ENCODE measurements around the gene AFF4. TPM values are rescaled to one million over a fixed set of nuclear protein-coding genes. Genes with fewer than 3 reads are reported as not detected.

Gene AFF4
- polyA plus RNA-seq, 1 of the 3 experiments (the other 2 are of a cell fraction) = 8.1 TPM

GRCh38 chr5:132832612-132833011 is 130.8 kb downstream of the AFF4 start:
- POLR2A ChIA-PET = interaction anchor here (0.6 kb wide), 1 partner anchor 130 kb away, joined by 4 read pairs; no protein-coding TSS in a partner anchor
- no peak overlapping the region for H3K4me2 ChIP-seq

More at GRCh38 chr5:132832612-132833011, 130.8 kb downstream of the AFF4 start:
- CTCF ChIA-PET = interaction anchor here (5.0 to 8.7 kb wide), 2 partner anchors 13 to 35 kb away, joined by 75 to 105 read pairs; partner anchors contain the start of genes GDF9 and UQCRQ
- Histone ChIP-seq H3K27me3 (ENCODE audit: insufficient read depth) (no peaks in the 10 kb centered on the region), H3K79me2 (ENCODE audit: insufficient read depth) (no peaks in the 10 kb centered on the region), H3K4me1 (ENCODE audit: control insufficient read depth in 1 of 2, insufficient read depth in 2 of 2, low read depth in 1 of 2, low read length in 1 of 2) (peaks cover 0 to 5% of the 10 kb centered on the region in 2 experiments; a peak in 1 of 4 replicates), H2AFZ (ENCODE audit: low read depth) (no peak overlapping the region), H3F3A (replicated peaks; ENCODE audit: insufficient read depth) (no peaks in the 10 kb centered on the region), H3K9me2 (no peaks in the 10 kb centered on the region), H4K20me1 (ENCODE audit: insufficient read depth) (no peaks in the 10 kb centered on the region), H3K9me3 (no peaks in the 10 kb centered on the region), H3K9ac (no peak overlapping the region), H3K27ac (ENCODE audit: low read depth in 2 of 2, low read length in 1 of 2) (no peak overlapping the region), H3K36me3 (replicated peaks in 1 of 2; ENCODE audit: control insufficient read depth in 1 of 2, insufficient read depth in 2 of 2, low read length in 1 of 2) (no peaks in the 10 kb centered on the region), H3K4me3 (ENCODE audit: low read depth in 2 of 2, low read length in 1 of 2) (no peak overlapping the region)
- WGBS (ENCODE audit: low lambda C conversion rate) = 85% methylated on average over 5 of the region's 5 CpGs
- DNase-seq = no peak
- no peak for TF ChIP-seq TAF1 (IDR thresholded peaks at IDR 0.05; ENCODE audit: borderline replicate concordance, low read depth, low read length)
- no peak for TF ChIP-seq EP300 (IDR thresholded peaks at IDR 0.05; ENCODE audit: borderline replicate concordance in 1 of 2, low read depth in 1 of 2, low read length in 1 of 2)
- TF ChIP-seq SMC3 (IDR thresholded peaks at IDR 0.05; ENCODE audit: low read depth, low read length) = no peak
- TF ChIP-seq EZH2phosphoT487 (IDR thresholded peaks at IDR 0.05; ENCODE audit: borderline replicate concordance, low read depth) = no peak
- no peak for TF ChIP-seq POLR2AphosphoS5 (IDR thresholded peaks at IDR 0.05; ENCODE audit: low read depth, low read length)
- TF ChIP-seq IRF3 (IDR thresholded peaks at IDR 0.05; ENCODE audit: low read depth, low read length) = no peak
- TF ChIP-seq RXRA (IDR thresholded peaks at IDR 0.05; ENCODE audit: borderline replicate concordance, low read depth) = no peak
- no peak for TF ChIP-seq JUND (IDR thresholded peaks at IDR 0.05)
- TF ChIP-seq NRF1 (IDR thresholded peaks at IDR 0.05; ENCODE audit: low read depth, low read length) = no peak
- TF ChIP-seq TEAD4 (IDR thresholded peaks at IDR 0.05; ENCODE audit: borderline replicate concordance, insufficient read depth) = no peak
- no peak for TF ChIP-seq MEF2A (IDR thresholded peaks at IDR 0.05; ENCODE audit: borderline replicate concordance, low read depth)
- TF ChIP-seq, protein P1, sequence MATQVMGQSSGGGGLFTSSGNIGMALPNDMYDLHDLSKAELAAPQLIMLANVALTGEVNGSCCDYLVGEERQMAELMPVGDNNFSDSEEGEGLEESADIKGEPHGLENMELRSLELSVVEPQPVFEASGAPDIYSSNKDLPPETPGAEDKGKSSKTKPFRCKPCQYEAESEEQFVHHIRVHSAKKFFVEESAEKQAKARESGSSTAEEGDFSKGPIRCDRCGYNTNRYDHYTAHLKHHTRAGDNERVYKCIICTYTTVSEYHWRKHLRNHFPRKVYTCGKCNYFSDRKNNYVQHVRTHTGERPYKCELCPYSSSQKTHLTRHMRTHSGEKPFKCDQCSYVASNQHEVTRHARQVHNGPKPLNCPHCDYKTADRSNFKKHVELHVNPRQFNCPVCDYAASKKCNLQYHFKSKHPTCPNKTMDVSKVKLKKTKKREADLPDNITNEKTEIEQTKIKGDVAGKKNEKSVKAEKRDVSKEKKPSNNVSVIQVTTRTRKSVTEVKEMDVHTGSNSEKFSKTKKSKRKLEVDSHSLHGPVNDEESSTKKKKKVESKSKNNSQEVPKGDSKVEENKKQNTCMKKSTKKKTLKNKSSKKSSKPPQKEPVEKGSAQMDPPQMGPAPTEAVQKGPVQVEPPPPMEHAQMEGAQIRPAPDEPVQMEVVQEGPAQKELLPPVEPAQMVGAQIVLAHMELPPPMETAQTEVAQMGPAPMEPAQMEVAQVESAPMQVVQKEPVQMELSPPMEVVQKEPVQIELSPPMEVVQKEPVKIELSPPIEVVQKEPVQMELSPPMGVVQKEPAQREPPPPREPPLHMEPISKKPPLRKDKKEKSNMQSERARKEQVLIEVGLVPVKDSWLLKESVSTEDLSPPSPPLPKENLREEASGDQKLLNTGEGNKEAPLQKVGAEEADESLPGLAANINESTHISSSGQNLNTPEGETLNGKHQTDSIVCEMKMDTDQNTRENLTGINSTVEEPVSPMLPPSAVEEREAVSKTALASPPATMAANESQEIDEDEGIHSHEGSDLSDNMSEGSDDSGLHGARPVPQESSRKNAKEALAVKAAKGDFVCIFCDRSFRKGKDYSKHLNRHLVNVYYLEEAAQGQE (IDR thresholded peaks at IDR 0.05; ENCODE audit: low read depth, low read length) = no peak
- TF ChIP-seq ELF1 (IDR thresholded peaks at IDR 0.05) = no peak
- TF ChIP-seq CTCF (IDR thresholded peaks at IDR 0.05) = no peak
- no peak for TF ChIP-seq NFIC (IDR thresholded peaks at IDR 0.05; ENCODE audit: borderline replicate concordance)
- TF ChIP-seq USF1 (IDR thresholded peaks at IDR 0.05; ENCODE audit: borderline replicate concordance, low read depth) = no peak
